NCI-H82 treated with DMSO at 0.1 percent for 48 hours (cell line): ENCODE data around the gene FOCAD.

Experiments used
- DNase-seq: peaks from one replicate; lab custom pipeline; 2025; ENCODE audit not compliant: unreplicated experiment; lab: John Stamatoyannopoulos, UW

Gene FOCAD

GRCh38 chr9:20729523-20729922, 45.5 kb downstream of the FOCAD start:
- no peak for DNase-seq

- no peak for DNase-seq
These were observed 48.1 kb downstream of the FOCAD start for GRCh38 chr9:20732118-20732517.

- no peak for DNase-seq
These were observed 50.2 kb downstream of the FOCAD start for GRCh38 chr9:20734275-20734674.

- no peak for DNase-seq
These were observed 56.2 kb downstream of the FOCAD start for GRCh38 chr9:20740304-20740703.

GRCh38 chr9:20740929-20741582, 57.0 kb downstream of the FOCAD start:
- DNase-seq: no peak

GRCh38 chr9:20742833-20743232, 58.8 kb downstream of the FOCAD start:
- DNase-seq: peak; percentile 44

- peak; percentile 28 for DNase-seq
These were observed 60.1 kb downstream of the FOCAD start for GRCh38 chr9:20744036-20744630.

GRCh38 chr9:20746967-20747366, 62.9 kb downstream of the FOCAD start:
- DNase-seq: no peak

- DNase-seq: no peak
These were observed 65.6 kb downstream of the FOCAD start for GRCh38 chr9:20749496-20750198.

GRCh38 chr9:20753761-20754160, 69.7 kb downstream of the FOCAD start:
- DNase-seq: no peak

- DNase-seq: no peak
These were observed 70.5 kb downstream of the FOCAD start for GRCh38 chr9:20754556-20754955.

- DNase-seq: no peak
These were observed 76.3 kb downstream of the FOCAD start for GRCh38 chr9:20760246-20760891.

- no peak for DNase-seq
These were observed 86.9 kb downstream of the FOCAD start for GRCh38 chr9:20770947-20771346.

GRCh38 chr9:20771729-20772128, 87.7 kb downstream of the FOCAD start:
- peak; percentile 16 for DNase-seq

- DNase-seq: no peak
These were observed 91.6 kb downstream of the FOCAD start for GRCh38 chr9:20775683-20776082.

GRCh38 chr9:20781092-20781491, 97.0 kb downstream of the FOCAD start:
- peak; percentile 48 for DNase-seq

- no peak for DNase-seq
These were observed 98.2 kb downstream of the FOCAD start for GRCh38 chr9:20782289-20782688.

- DNase-seq: no peak
These were observed 99.3 kb downstream of the FOCAD start for GRCh38 chr9:20783057-20784038.

- no peak for DNase-seq
These were observed 100.1 kb downstream of the FOCAD start for GRCh38 chr9:20784196-20784595.

- no peak for DNase-seq
These were observed 102.7 kb downstream of the FOCAD start for GRCh38 chr9:20786807-20787206.
